Skeletal muscle cell (primary cell): ENCODE results near the gene ZNF177.
A peak's percentile ranks its signal among the peaks of the same experiment; 100 is the strongest.
"Not testable (repeated sequence)": the region's sequence is repeated elsewhere in the genome, so short reads cannot be mapped to it uniquely, and the experiment has no call there.

Experiments
- DNase-seq: peaks from one replicate; pipeline ENCODE4 v3.0.0-alpha.2; 2010; ENCODE audit warnings: low read depth
- H3K4me3 ChIP-seq: 2 replicates; pipeline ENCODE4 v1.5.1; 2011; ENCODE audit warnings: low read depth, mild to moderate bottlenecking, control low read depth, low read length, moderate library complexity

The ZNF177 gene

DNA sequence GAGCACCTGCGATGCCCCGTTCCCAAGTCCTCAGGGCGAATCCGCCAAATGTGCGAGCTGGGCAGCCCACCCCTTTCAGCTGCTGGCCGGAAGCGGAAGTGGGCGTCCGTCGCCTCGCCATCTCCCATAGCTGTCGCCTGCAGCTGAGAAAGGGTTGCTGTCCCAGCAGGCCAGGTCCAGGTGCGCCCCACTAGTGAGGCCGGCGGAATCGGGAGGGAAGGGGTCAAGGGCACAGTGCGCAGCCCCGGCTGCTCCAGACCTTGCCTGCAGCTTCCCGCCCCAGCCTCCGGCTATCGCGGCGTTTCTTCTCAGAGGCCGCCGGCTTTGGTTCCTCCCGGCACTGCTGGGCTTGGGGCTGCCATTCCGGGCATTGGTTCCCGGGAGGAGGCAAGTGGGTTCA is at the start of gene ZNF177:
Gene ZNF177, plus strand, starts transcription at position 109 of the 400 bp plus-strand sequence. CDS start 15,299 bp downstream, outside the sequence.
- peak within 1 kb of the TSS; percentile 63 for H3K4me3 ChIP-seq
- DNase-seq = no peak

DNA sequence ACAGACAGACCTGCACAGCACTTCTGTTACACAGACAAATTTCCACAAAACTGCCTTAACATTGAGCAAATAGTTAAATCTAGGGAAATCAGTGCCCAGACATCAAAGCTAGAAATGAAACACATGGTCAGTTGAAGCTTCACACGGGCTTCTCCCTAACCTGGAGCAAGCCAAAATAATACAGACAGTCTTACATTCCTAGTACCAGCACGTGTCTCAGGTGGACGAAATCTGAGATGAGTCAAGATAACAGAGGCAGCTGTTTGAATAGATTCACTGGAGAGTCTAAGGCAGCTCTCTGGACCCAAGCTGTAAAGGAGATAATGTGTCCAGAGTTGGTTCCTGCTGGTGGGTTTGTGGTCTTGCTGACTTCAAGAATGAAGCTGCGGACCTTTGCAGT is 49.1 kb upstream of the ZNF177 start:
- H3K4me3 ChIP-seq = no peak overlapping the region
- no peak for DNase-seq

GRCh38 chr19:9321338-9321737 is 41.5 kb upstream of the ZNF177 start:
- no peak for DNase-seq
- no peak overlapping the region for H3K4me3 ChIP-seq

DNA sequence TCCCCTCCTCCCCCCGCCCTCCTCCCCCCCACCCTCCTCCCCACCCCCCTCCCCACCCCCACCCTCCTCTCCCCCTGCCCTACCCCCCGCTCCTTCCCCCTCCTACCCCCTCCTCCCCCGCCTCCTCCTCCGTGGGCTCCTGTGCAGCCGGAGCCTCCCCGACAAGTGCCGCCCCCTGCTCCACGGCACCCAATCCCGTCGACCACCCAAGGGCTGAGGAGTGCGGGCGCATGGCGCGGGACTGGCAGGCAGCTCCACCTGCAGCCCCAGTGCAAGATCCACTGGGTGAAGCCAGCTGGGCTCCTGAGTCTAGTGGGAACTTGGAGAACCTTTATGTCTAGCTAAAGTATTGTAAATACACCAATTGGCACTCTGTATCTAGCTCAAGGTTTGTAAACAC is 41.1 kb upstream of the ZNF177 start:
- H3K4me3 ChIP-seq, DNase-seq: not testable (repeated sequence)

- DNase-seq, H3K4me3 ChIP-seq: not testable (repeated sequence)
Observed at GRCh38 chr19:9322201-9322600, 40.6 kb upstream of the ZNF177 start.

- H3K4me3 ChIP-seq = peak overlapping the region; percentile 83
- DNase-seq = peak; percentile 56
Observed at GRCh38 chr19:9323557-9323918, 39.3 kb upstream of the ZNF177 start.

GRCh38 chr19:9323919-9324583 is 38.8 kb upstream of the ZNF177 start, which contains the start of gene ZNF559:
ZNF559 (plus strand) TSS chr19:9324179; CDS start chr19:9338550, 14,371 bp downstream.
- H3K4me3 ChIP-seq = peak within 1 kb of the TSS; percentile 83
- DNase-seq = peak; percentile 84

GRCh38 chr19:9324584-9324962 is 38.2 kb upstream of the ZNF177 start:
- no peak for DNase-seq
- H3K4me3 ChIP-seq = peak overlapping the region; percentile 83

GRCh38 chr19:9329999-9330398 is 32.8 kb upstream of the ZNF177 start:
- no peak for DNase-seq

GRCh38 chr19:9342610-9343304 is 20.1 kb upstream of the ZNF177 start:
- no peak for DNase-seq
- no peak overlapping the region for H3K4me3 ChIP-seq

More at GRCh38 chr19:9329999-9330398, 32.8 kb upstream of the ZNF177 start:
- no peak overlapping the region for H3K4me3 ChIP-seq

GRCh38 chr19:9345005-9345404 is 17.8 kb upstream of the ZNF177 start:
- no peak overlapping the region for H3K4me3 ChIP-seq
- no peak for DNase-seq

DNA sequence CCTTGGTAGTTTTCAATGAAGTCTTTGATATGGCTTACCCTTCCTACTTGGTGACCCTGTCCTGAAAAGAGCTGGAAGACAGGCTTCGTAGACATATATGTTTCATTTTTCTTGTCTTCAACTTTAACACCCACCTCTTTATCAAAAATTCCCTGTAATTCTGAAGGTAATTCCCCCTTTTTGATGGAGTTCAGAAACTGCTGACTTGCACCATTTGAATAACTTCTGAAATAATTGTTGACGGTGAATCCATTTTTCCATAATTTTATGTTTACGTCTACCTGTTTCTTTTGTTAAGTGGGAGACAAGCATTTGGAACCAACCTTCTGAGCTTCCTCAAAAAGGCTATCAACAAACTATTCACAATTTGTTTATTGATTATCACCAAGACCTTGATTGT is 14.6 kb upstream of the ZNF177 start:
- no peak for DNase-seq
- H3K4me3 ChIP-seq = no peak overlapping the region

GRCh38 chr19:9348671-9349070 is 14.1 kb upstream of the ZNF177 start:
- no peak for DNase-seq
- no peak overlapping the region for H3K4me3 ChIP-seq

- H3K4me3 ChIP-seq = no peak overlapping the region
- no peak for DNase-seq
Observed at GRCh38 chr19:9352505-9352904, 10.3 kb upstream of the ZNF177 start.

- no peak overlapping the region for H3K4me3 ChIP-seq
- DNase-seq = no peak
Observed at GRCh38 chr19:9353011-9353410, 9.8 kb upstream of the ZNF177 start.

DNA sequence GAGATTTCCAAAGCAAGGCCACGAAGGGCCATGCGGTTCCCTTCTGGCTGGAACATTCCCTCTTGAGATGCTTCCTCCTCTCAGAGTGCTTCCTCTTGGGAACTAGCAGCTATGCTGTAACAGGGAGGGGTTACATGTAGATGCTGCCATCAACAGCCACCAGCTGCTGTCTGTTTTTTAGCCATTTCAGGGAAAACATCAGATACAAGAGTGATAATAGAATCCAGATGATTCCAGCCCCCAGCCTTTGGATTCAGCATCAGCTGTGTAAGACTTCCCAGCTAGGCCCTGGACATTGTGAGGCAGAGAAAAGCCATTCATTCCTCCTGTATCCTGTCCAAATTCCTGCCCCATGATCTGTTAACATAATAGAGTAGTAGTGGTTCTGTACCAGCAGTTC is 8.2 kb upstream of the ZNF177 start:
- DNase-seq = no peak
- no peak overlapping the region for H3K4me3 ChIP-seq

- no peak for DNase-seq
- H3K4me3 ChIP-seq = no peak overlapping the region
Observed at GRCh38 chr19:9370738-9371619, 8.2 kb downstream of the ZNF177 start.

GRCh38 chr19:9381361-9381785 is 18.6 kb downstream of the ZNF177 start:
- DNase-seq = no peak
- no peak overlapping the region for H3K4me3 ChIP-seq

DNA sequence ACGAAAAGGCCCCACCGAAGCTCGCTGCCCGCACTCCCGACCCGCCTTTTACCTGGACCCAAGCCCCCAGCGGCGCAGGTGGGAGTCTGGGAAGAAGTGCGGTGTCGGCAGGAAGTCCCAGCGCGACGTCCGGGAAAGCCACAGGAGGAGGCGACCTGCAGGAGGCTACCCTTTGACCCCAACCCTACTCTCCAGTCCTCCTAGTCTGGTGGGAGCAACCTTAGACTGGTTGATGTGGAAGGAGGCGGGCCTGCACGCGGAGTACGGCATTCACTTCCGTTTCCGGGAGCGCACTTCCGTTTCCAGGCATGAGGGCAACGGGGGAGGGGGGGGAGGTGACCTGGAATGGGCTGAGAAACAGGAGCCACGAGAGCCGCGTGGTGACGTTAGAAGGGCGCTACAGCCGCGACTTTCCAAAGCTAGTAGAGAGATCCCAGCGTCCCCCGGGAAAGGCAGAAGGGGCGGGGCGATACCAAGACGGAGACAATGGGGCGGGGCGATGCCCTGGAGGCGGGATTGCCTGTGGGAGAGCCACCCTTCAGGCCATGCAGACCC is 44.1 kb downstream of the ZNF177 start:
- DNase-seq = peak; percentile 59
- peak overlapping the region; percentile 85 for H3K4me3 ChIP-seq

DNA sequence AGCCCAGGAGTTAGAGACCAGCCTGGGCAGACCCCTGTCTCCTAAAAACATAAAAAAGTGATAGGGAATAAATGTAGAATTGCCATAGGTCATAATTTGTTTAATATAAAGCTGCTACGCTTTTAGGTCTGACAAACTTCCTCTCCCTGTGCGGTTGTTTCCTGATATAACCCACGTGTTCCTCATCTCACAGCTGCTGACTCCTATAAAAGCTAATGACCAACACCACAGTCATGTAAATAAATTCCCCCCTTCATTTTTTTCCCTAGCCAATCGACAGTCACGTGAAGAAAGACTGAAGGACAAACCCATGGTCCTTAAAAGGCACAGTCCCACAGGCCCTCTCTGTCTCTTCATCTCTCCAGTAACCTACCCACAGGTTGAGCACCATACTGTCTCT is 45.0 kb downstream of the ZNF177 start:
- H3K4me3 ChIP-seq = peak overlapping the region; percentile 85
- no peak for DNase-seq
